ENCODE data around the gene C9orf43.

The C9orf43 gene

GRCh38 chr9:113471143-113471542 lies 60.6 kb downstream of the C9orf43 start:
- no peak for DNase-seq

GRCh38 chr9:113471566-113471965 lies 61.0 kb downstream of the C9orf43 start:
- DNase-seq, result no peak

- no peak for DNase-seq
Observed at GRCh38 chr9:113472199-113472598, 61.7 kb downstream of the C9orf43 start.

GRCh38 chr9:113474360-113475028 lies 63.9 kb downstream of the C9orf43 start:
- no peak for DNase-seq

- no peak for DNase-seq
Observed at GRCh38 chr9:113475031-113475430, 64.5 kb downstream of the C9orf43 start.

GRCh38 chr9:113475992-113476391 lies 65.4 kb downstream of the C9orf43 start:
- no peak for DNase-seq

GRCh38 chr9:113476511-113476916 lies 66.0 kb downstream of the C9orf43 start:
- DNase-seq, result no peak

GRCh38 chr9:113477058-113477457 lies 66.5 kb downstream of the C9orf43 start:
- no peak for DNase-seq

- DNase-seq, result no peak
Observed at GRCh38 chr9:113477661-113478060, 67.1 kb downstream of the C9orf43 start.

- DNase-seq, result no peak
Observed at GRCh38 chr9:113479174-113479621, 68.7 kb downstream of the C9orf43 start.

All from NCI-H2029 (cell line).